Stimulated activated naive CD8-positive, alpha-beta T cell treated with anti-CD3 and anti-CD28 coated beads, Interleukin-15, Interleukin-2, amounts not matched to agents 100 U/mL and 50 U/mL, for 24 hours (primary cell): ENCODE measurements around the gene TMEM120B.

Experiments
- ATAC-seq: fragments of 150-1000 bp; cut with Tn5 transposase; one replicate; pipeline ENCODE4 v1.10.0; 2021
- DNase-seq: peaks from one replicate; pipeline ENCODE4 v3.0.0; 2021

Gene TMEM120B

DNA sequence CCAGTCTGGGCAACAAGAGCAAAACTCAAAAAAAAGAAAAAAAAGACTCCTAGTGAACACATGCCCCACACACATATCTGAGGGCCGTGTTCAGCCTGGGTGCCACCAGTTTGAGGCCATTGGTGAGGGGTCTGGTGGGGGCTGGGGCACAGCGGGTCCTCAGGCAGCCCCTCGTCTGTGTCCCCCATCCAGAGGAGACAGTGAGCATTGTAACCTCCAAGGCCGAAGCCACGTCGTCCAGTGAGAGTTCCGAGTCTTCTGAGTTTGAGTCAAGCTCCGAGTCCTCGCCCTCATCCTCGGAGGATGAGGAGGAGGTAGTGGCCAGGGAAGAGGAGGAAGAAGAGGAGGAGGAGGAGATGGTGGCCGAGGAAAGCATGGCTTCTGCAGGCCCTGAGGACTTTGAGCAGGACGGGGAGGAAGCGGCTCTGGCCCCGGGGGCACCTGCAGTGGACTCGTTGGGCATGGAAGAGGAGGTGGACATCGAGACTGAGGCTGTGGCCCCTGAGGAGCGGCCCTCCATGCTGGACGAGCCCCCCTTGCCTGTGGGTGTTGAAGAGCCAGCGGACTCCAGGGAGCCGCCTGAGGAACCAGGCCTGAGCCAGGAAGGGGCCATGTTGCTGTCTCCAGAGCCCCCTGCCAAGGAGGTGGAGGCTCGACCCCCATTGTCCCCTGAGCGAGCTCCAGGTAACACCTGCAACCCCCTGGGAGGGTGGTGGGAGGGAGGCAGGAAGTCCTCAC lies 106.8 kb downstream of the TMEM120B start:
- ATAC-seq (no peak), DNase-seq (no peak)

DNA sequence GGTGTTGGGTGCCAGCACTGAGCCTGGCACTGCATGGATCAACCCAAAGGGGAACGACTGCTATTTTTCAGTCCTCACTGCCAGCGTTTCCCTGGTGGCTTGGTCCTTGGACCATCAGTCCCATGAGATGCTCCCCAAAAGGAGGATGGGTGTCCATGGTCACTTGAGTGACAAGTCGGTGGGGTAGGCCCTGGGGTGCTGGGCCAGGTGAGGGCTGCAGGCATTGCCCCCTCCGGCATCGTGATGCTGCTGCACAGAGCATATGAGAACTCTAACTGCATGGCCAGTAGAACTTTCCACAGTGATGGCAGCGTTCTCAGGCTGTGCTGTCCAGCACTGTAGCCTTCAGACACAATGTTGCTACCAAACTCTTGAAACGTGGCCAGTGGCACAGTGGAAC lies 107.5 kb downstream of the TMEM120B start:
- ATAC-seq (no peak), DNase-seq (no peak)

DNA sequence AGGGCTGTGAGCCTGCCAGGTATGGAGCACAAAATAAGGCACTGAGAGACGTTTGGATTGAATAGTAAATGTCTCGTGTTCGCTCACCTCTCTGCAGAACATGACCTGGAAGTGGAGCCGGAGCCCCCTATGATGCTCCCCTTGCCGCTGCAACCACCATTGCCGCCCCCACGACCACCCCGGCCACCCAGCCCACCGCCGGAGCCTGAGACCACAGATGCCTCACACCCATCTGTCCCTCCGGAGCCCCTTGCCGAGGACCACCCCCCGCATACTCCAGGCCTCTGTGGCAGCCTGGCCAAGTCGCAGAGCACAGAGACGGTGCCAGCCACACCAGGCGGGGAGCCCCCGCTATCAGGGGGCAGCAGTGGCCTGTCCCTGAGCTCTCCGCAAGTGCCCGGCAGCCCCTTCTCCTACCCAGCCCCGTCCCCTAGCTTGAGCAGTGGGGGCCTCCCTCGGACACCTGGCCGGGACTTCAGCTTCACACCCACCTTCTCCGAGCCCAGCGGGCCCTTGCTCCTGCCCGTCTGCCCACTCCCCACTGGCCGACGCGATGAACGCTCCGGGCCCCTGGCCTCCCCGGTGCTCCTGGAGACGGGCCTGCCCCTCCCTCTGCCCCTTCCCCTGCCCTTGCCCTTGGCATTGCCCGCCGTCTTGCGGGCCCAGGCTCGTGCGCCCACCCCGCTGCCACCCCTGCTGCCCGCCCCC lies 110.0 kb downstream of the TMEM120B start:
- ATAC-seq (no peak), DNase-seq (no peak)

DNA sequence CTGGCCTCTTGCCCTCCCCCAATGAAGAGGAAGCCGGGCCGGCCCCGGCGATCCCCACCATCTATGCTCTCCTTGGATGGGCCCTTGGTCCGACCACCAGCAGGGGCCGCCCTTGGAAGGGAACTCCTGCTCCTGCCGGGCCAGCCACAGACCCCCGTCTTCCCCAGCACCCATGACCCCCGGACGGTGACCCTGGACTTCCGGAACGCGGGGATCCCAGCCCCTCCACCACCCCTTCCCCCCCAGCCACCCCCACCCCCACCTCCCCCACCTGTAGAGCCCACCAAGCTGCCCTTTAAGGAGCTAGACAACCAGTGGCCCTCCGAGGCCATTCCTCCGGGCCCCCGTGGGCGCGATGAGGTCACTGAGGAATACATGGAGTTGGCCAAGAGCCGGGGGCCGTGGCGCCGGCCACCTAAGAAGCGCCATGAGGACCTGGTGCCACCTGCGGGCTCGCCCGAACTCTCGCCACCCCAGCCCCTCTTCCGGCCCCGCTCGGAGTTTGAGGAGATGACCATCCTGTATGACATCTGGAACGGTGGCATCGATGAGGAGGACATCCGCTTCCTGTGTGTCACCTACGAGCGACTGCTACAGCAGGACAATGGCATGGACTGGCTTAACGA lies 110.7 kb downstream of the TMEM120B start:
- ATAC-seq (no peak), DNase-seq (no peak)

DNA sequence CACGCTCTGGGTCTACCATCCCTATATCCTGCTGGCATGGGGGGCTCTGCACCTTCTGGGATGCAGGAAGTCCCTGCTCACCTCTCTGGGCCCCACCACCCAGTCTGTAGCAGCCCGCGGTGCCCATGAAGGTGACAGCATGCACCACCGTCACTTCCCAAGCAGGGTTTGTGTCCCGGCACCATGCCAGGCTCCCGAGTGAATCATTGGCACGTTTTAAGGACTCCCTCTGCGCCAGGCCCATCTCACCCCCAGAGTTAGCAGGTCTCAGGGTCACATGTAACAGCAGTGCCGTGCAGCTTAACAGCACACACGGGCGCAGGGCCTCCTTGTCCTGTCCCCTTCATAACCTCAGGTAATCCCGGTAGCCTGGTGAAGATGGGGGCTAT lies 111.2 kb downstream of the TMEM120B start:
- ATAC-seq (no peak), DNase-seq (no peak)

DNA sequence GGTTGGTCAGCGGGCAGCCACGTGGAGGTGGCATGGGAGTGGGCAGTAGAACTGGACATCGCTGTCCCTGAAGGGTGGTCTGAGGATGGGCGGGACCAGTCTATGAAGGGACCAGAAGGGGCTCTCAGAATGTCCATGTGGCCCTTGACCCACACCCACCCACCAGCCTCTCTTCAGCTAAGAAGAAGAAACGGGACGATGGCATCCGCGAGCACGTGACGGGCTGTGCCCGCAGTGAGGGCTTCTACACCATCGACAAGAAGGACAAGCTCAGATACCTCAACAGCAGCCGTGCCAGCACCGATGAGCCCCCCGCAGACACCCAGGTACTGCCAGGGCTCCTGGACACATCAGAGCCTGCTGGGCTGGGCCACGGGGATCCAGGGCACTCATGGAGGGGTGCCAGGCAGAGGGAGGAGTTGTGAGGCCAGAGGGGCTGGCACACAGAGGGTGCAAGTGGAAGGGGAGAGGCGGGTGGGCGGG lies 112.5 kb downstream of the TMEM120B start:
- DNase-seq (no peak), ATAC-seq (no peak)

DNA sequence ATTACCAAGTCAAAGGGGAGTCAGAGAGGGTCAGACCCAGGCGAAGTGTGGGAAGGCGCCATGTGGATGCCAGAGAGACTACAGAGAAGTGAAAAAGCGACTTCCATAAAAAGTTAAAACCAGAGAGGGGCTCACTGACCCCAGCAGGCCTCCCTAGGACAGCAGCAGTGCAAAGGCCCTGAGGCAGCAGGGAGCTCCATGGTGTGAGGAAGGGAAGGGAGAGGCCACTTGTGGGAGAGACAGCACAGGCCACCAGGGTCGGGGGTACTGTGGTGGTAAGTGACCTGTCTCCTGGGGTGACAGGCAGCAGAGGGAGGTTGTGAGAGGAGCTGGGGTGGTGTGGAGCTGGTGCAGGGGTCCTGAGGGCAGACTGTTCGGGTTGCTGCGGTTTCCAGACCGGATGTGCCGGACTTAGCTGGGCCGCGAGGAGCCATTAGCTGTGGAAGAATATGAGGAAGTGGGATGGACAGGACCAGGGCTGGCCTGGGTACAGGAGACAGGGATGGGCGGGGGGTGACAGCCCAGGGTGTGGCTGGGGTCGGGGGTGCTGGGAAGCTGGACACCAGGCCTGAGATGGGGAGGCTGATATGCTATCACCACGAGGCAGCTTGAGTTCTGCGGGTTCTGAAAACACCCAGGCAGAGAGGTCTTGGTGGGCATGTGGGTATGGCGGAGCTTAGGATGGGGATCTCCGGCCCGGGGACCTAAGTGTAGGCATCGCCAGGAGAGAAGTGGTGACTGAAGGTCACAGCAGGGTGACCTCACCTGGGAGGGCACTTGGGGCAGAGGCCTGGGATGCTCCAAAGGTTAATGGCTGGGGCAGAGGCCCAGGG lies 114.0 kb downstream of the TMEM120B start:
- ATAC-seq: no peak
- no peak for DNase-seq

DNA sequence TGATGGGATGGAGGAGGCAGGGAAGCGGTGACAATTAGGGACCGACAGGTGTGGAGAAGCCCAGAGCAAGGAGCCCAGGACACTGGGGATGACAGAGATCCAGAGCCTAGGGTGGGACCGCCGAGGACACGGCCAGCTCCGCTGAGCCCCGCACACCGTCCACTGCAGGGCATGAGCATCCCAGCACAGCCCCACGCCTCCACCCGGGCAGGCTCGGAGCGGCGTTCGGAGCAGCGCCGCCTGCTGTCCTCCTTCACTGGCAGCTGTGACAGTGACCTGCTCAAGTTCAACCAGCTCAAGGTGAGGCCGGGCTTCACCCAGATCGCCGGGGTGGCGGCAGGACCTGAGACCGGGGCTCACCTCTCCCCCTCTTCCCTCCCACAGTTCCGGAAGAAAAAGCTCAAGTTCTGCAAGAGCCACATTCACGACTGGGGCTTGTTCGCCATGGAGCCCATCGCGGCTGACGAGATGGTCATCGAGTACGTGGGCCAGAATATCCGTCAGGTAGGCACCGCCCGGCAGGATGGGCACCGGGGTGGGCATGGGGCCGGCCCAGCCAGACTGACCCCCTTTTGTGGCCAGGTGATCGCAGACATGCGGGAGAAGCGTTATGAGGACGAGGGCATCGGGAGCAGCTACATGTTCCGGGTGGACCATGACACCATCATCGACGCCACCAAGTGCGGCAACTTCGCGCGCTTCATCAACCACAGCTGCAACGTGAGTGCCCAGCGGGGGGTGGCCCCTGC lies 115.0 kb downstream of the TMEM120B start:
- DNase-seq (no peak), ATAC-seq (no peak)

DNA sequence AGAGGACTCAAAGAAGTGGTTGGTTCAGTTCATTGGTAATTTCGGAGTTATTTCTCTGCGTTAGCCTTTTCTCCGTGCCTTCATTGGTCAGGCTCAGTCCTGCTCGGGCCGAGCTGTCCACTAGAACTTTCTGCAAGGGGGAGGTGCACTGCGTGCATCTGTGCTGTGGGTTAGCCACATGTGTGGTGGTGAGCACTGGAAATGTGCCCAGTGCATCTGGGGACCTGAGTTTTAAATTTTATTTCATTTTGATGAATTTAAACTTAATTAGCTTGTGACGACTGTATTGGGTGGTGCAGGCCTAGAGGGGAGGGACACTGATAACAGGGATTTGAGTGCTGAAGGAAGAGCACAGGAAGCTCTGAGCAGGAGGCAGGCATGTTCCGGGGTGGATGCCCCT lies 115.8 kb downstream of the TMEM120B start:
- no peak for ATAC-seq
- no peak for DNase-seq

DNA sequence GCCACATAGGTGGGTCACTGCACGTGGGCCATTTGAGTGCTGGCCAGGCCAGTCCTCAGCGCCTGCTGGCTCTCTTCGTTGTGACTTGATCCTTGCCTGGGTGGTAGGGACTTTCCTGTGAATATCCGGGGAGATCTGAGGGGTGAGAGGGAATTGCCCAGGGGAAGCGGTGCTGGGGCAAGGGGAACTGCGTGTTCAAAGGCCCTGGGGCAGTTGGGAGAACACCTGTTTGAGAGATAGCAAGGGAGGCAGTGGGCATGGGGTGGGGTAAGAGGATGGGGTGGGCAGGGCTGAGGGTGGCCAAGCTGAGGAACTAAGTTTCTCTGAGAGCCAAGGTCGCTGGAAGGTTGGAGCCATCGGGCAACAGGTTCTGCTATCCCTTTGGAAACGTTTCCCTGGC lies 116.3 kb downstream of the TMEM120B start:
- ATAC-seq (no peak), DNase-seq (no peak)

DNA sequence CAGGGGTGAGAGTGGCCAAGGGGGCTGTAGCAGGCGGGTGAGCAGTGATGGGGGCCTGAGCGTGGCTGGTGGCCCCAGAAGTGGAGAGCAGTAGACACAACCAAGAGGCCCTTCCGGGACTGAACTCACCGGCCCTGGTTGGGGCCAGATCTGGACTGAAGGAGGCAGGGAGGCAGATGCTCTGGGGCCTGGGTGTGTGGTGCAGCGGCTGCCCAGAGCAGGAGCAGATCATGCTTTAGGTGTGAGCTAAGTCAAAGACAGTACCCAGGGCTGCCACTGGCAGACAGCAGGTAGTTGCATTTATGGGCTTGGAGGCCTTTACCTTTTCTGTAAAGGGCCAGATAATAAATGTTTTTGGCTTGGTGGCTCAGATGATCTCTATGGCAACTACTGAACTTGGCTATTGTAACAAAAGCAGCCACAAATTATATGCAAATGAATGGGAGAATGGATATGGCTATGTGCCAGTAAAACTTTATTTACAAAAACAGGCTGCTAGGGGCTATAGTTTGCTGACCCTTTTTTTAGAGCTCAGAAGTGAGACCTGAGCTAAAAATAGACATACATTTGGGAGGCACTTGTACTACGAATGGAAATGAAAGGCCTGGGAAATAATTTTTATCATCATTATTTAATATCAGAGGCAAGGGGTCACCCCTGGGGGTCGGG lies 116.8 kb downstream of the TMEM120B start:
- no peak for DNase-seq
- no peak for ATAC-seq

DNA sequence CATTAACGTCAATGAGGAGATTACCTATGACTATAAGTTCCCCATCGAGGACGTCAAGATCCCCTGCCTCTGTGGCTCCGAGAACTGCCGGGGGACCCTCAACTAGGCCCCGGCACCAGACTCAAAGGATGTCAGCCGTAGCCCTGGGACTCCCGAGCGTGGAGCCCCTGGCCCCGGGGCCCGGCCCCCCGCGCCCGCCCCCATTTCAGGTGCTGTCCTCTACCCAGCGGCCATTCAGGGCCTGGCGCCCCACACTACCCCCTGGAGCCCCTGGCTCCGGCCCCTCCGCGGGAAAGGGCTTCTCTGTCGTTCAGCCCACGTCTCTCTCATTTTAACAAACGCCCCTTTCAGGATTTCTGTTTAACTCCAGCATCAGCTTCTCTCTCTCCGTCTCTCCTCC lies 117.6 kb downstream of the TMEM120B start:
- ATAC-seq (no peak), DNase-seq (no peak)

DNA sequence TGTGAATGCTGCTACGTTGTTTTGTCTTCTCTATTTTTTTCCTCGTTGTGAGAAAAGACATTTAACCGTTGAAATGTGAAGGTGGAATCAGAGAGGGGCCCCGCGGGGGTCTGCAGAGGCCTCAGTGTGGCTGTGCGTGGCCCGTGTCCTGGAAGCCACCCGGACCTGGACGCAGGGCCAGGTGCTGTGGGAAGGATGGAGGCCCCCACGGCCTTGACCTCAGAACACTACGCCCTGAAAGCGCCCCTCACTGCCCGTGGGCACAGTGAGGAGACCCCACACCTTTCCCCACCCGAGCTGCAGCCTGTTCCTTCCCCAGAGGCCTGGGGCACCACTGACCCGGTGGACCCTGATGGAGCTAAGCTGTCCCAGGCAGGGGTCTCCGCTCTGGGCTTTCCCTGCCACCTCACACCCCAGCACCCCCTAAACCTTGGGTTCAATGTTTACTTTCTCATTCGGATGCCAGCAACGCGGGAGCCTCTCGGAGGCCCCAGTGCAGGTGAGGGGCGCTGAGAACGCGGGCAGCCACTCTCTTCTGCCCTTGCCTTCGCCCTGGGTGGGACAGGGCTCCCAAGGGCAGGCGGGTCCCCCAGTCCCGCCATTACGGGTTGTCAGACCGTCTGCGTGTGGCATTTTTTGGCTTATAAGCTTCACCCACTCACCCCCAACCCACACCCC lies 118.2 kb downstream of the TMEM120B start:
- no peak for ATAC-seq

More for the DNA sequence above, 118.2 kb downstream of the TMEM120B start:
- no peak for DNase-seq
